K562 (cell line): ENCODE data around the gene FARSB. TPM values are rescaled to one million over a fixed set of nuclear protein-coding genes. Genes with fewer than 3 reads are reported as not detected.
A peak's percentile ranks its signal among the peaks of the same experiment; 100 is the strongest.

Experiments
- C11orf30 ChIP-seq: fragments of 450-650 bp; IDR thresholded peaks from 2 replicates; pipeline ENCODE4 v1.6.1; 2016; ENCODE audit warnings: low read depth, mild to moderate bottlenecking
- CBX1 ChIP-seq: sonication (generic); IDR thresholded peaks from 2 replicates; pipeline ENCODE4 v1.6.1; 2016; ENCODE audit warnings: antibody characterized with exemption, low read depth, mild to moderate bottlenecking
- CBX5 ChIP-seq: IDR thresholded peaks from 2 replicates; pipeline ENCODE4 v1.6.1; 2014; ENCODE audit warnings: low read depth, borderline replicate concordance
- CREB3 ChIP-seq: fragments of 450-650 bp; conservative IDR thresholded peaks from 2 replicates; pipeline ENCODE4 v1.6.1; 2016; ENCODE audit warnings: missing genetic modification characterization, low read depth, mild to moderate bottlenecking, missing compliant biosample characterization, moderate library complexity
- FOXO4 ChIP-seq: fragments of 450-650 bp; formaldehyde crosslinking; IDR thresholded peaks from 2 replicates; pipeline ENCODE4 v1.4.0; 2020; ENCODE audit warnings: mild to moderate bottlenecking, moderate library complexity
- MYBL2 ChIP-seq, 2 experiments: fragments of 450-650 bp in 1 of 2; sonication (generic) in 1 of 2; formaldehyde crosslinking in 1 of 2; IDR thresholded peaks; 2 replicates each; pipeline versions ENCODE4 v1.6.1 to v1.8.1; 2017 to 2022; ENCODE audit warnings: borderline replicate concordance in 1 of 2, inconsistent platforms in 1 of 2, low read depth in 1 of 2, mild to moderate bottlenecking in 1 of 2, missing genetic modification reagents in 1 of 2, moderate library complexity in 1 of 2
- NCOA2 ChIP-seq, 2 experiments: fragments of 450-650 bp; IDR thresholded peaks; 2 replicates each; pipeline ENCODE4 v1.6.1; 2018; ENCODE audit warnings: mild to moderate bottlenecking in 2 of 2, moderate library complexity in 1 of 2; ENCODE audit not compliant: partially characterized antibody in 2 of 2
- NR2C2 ChIP-seq, 2 experiments: fragments of 200-800 bp in 1 of 2; sonication (Bioruptor generic) in 1 of 2; sonication (generic) in 1 of 2; formaldehyde crosslinking in 1 of 2; IDR thresholded peaks; 2 replicates each; pipeline versions ENCODE4 v1.6.1 to v1.8.0; 2016 to 2022; ENCODE audit warnings: mild to moderate bottlenecking in 1 of 2, missing compliant biosample characterization in 1 of 2, missing genetic modification characterization in 1 of 2, missing genetic modification reagents in 1 of 2
- TAL1 ChIP-seq: fragments of 450-650 bp; IDR thresholded peaks from 2 replicates; pipeline ENCODE4 v1.6.1; 2016; ENCODE audit warnings: mild to moderate bottlenecking
- TFAP4 ChIP-seq: sonication (generic); formaldehyde crosslinking; IDR thresholded peaks from 2 replicates; pipeline ENCODE4 v1.8.0; 2022; ENCODE audit warnings: missing genetic modification reagents, mild to moderate bottlenecking, moderate library complexity, borderline replicate concordance
- ZNF24 ChIP-seq: fragments of 450-650 bp; IDR thresholded peaks from 2 replicates; pipeline ENCODE4 v1.6.1; 2016
- ZNF518B ChIP-seq: fragments of 250-450 bp; sonication (Bioruptor Pico); IDR thresholded peaks from 2 replicates; pipeline ENCODE4 v1.5.0; 2021; ENCODE audit warnings: mild to moderate bottlenecking, moderate library complexity
- polyA plus RNA-seq, 8 experiments: library from polyadenylated mRNA; depleted of rRNA in 4 of 8; stranded (reverse) in 5 of 8; unstranded in 3 of 8; fragments of >200 nt; fragmentation: Nextera tagmentation in 2 of 8; fragmentation: Illumina TruSeq in 1 of 8; extraction: Ambion mirVana in 2 of 8; extraction: Trizol in 1 of 8; gene quantifications; 2 replicates each; pipeline versions ENCODE4 v1.2.1 to v1.2.3, GENCODE V29; 2011 to 2014; ENCODE audit warnings: inconsistent platforms in 1 of 8, missing spikeins in 1 of 8
- total RNA-seq, 7 experiments: library from RNA; depleted of rRNA in 6 of 7; stranded (reverse); fragments of >200 nt in 6 of 7; fragmentation: Illumina TruSeq in 2 of 7; extraction: Trizol in 2 of 7; gene quantifications; 2 replicates each; pipeline versions ENCODE4 v1.2.1 to v1.2.3, GENCODE V29; 2011 to 2021; ENCODE audit warnings: low replicate concordance in 1 of 7
- TF ChIP-seq, protein P1 (sequence below): fragments of 200-800 bp; sonication (Bioruptor generic); IDR thresholded peaks from 2 replicates; pipeline ENCODE4 v1.6.1; 2017; ENCODE audit warnings: missing genetic modification characterization, missing compliant biosample characterization
- TF ChIP-seq, protein P2 (sequence below), 2 experiments: fragments of 450-650 bp; IDR thresholded peaks; 2 replicates each; pipeline ENCODE4 v1.6.1; 2016

FARSB gene
- total and polyA plus RNA-seq, 9 of the 15 experiments (the other 6 are each of a cell fraction or from before 2014, with no cell fraction given): 26.6 to 171 (median 55.7) TPM

DNA sequence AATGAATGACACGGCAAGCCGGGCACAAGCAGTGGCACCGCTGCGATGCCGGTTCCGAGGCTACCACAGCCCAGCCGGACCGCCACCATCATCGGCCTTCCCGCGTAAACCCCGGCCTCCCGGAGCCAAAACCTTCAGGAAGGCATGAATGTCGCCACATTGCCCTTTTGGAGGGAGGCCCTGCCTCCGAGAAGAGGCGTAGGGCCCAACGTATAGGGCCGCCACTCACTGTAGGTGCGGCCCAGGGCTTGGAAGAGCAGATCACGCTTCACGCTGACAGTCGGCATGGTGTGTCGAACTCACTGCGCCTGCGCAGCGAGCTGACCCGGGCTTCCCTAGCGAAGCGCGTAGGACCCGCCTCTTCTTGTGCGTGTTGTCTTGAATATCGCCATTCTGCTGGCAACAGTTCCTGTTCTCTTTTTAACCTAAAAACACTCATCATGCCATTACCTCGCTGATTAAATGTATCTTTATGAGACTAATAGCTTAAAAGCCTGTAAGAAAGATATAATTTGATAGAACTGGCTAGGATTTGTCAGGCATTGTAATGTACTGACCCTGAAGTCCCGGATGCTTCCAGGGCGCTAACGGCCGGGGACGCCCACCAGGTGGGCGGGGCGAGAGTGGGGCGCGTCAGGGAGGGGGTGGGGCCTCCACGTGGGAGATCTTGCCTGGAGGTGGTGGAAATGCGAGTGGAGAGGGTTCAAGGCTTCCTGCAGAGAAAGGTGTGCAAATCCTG lies at the start of gene FARSB (continued):
- TF ChIP-seq TFAP4 (CRISPR knock-in tag): peak; percentile 19; the same call in 1 of the 2 replicates
- TF ChIP-seq ZNF24: no peak
- peak; percentile 69; the same call in 1 of the 2 replicates for TF ChIP-seq MYBL2 (IDR thresholded peaks at IDR 0.05; ENCODE audit: low read depth)
- TF ChIP-seq MYBL2 (CRISPR knock-in tag; IDR thresholded peaks at IDR 0.05; ENCODE audit: borderline replicate concordance): no peak
- TF ChIP-seq NCOA2 (IDR thresholded peaks at IDR 0.05; ENCODE audit: partially characterized antibody in 2 of 2): peak in 1 of 2 experiments; percentile 98
- TF ChIP-seq CBX1: no peak
- TF ChIP-seq, protein P1, sequence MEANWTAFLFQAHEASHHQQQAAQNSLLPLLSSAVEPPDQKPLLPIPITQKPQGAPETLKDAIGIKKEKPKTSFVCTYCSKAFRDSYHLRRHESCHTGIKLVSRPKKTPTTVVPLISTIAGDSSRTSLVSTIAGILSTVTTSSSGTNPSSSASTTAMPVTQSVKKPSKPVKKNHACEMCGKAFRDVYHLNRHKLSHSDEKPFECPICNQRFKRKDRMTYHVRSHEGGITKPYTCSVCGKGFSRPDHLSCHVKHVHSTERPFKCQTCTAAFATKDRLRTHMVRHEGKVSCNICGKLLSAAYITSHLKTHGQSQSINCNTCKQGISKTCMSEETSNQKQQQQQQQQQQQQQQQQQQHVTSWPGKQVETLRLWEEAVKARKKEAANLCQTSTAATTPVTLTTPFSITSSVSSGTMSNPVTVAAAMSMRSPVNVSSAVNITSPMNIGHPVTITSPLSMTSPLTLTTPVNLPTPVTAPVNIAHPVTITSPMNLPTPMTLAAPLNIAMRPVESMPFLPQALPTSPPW (CRISPR knock-in tag): peak; percentile 57
- TF ChIP-seq CBX5: no peak
- peak; percentile 69 for TF ChIP-seq C11orf30
- TF ChIP-seq, protein P2, sequence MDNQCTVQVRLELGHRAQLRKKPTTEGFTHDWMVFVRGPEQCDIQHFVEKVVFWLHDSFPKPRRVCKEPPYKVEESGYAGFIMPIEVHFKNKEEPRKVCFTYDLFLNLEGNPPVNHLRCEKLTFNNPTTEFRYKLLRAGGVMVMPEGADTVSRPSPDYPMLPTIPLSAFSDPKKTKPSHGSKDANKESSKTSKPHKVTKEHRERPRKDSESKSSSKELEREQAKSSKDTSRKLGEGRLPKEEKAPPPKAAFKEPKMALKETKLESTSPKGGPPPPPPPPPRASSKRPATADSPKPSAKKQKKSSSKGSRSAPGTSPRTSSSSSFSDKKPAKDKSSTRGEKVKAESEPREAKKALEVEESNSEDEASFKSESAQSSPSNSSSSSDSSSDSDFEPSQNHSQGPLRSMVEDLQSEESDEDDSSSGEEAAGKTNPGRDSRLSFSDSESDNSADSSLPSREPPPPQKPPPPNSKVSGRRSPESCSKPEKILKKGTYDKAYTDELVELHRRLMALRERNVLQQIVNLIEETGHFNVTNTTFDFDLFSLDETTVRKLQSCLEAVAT (IDR thresholded peaks at IDR 0.05): 0 out of 4 replicates have a peak, but pooled peaks of 1 of the 2 experiments have one; percentile 25
- no peak for TF ChIP-seq NR2C2 (CRISPR knock-in tag; IDR thresholded peaks at IDR 0.05)
- TF ChIP-seq NR2C2 (tag; IDR thresholded peaks at IDR 0.05): peak; percentile 82
- no peak for TF ChIP-seq ZNF518B (CRISPR knock-in tag)
- no peak for TF ChIP-seq CREB3
- TF ChIP-seq TAL1: peak; percentile 34; the same call in 1 of the 2 replicates
- TF ChIP-seq FOXO4 (CRISPR knock-in tag): no peak
